MM.1S (cell line): ENCODE measurements around the gene DARS1.
A peak's percentile ranks its signal among the peaks of the same experiment; 100 is the strongest.

Source experiments
- DNase-seq: peaks from one replicate; pipeline ENCODE4 v3.0.0-alpha.2; 2015
- H2AFZ ChIP-seq: fragments of 300-600 bp; sonication (generic); 2 replicates; pipeline ENCODE4 v1.6.0; 2016; ENCODE audit warnings: antibody characterized with exemption, low read length
- H3F3A ChIP-seq: fragments of 300-600 bp; sonication (generic); 2 replicates; pipeline ENCODE4 v1.6.1; 2016; ENCODE audit warnings: mild to moderate bottlenecking, antibody characterized with exemption, low read length, moderate library complexity, mixed read lengths; ENCODE audit not compliant: insufficient read depth
- H3K27ac ChIP-seq: fragments of 300-600 bp; sonication (generic); 2 replicates; pipeline ENCODE4 v1.5.1; 2016; ENCODE audit warnings: mild to moderate bottlenecking, low read length
- H3K27me3 ChIP-seq: fragments of 300-600 bp; sonication (generic); replicated peaks from 2 replicates; pipeline ENCODE4 v1.6.0; 2016; ENCODE audit warnings: low read length; ENCODE audit not compliant: insufficient read depth
- H3K36me3 ChIP-seq: fragments of 300-600 bp; sonication (generic); replicated peaks from 2 replicates; pipeline ENCODE4 v1.6.1; 2016; ENCODE audit warnings: mild to moderate bottlenecking, low read length, mixed read lengths; ENCODE audit not compliant: insufficient read depth
- H3K4me1 ChIP-seq: fragments of 300-600 bp; sonication (generic); 2 replicates; pipeline ENCODE4 v1.6.1; 2016; ENCODE audit warnings: low read length, mixed read lengths
- H3K4me2 ChIP-seq: fragments of 300-600 bp; sonication (generic); 2 replicates; pipeline ENCODE4 v1.6.0; 2016; ENCODE audit warnings: low read depth, low read length
- H3K4me3 ChIP-seq: fragments of 300-600 bp; sonication (generic); 2 replicates; pipeline ENCODE4 v1.5.1; 2016; ENCODE audit warnings: low read length, mixed read lengths
- H3K79me2 ChIP-seq: fragments of 300-600 bp; sonication (generic); 2 replicates; pipeline ENCODE4 v1.6.1; 2016; ENCODE audit warnings: mixed run types, low read length, mixed read lengths
- H3K9ac ChIP-seq: fragments of 300-600 bp; sonication (generic); 2 replicates; pipeline ENCODE4 v1.6.1; 2016; ENCODE audit warnings: low read length, mixed read lengths
- H3K9me2 ChIP-seq: fragments of 300-600 bp; sonication (generic); replicated peaks from 2 replicates; pipeline ENCODE4 v1.6.1; 2016; ENCODE audit warnings: mild to moderate bottlenecking, low read length, mixed read lengths; ENCODE audit not compliant: insufficient read depth
- H3K9me3 ChIP-seq: fragments of 300-600 bp; sonication (generic); replicated peaks from 2 replicates; pipeline ENCODE4 v1.6.1; 2016; ENCODE audit warnings: mild to moderate bottlenecking, low read length, mixed read lengths; ENCODE audit not compliant: insufficient read depth
- H4K20me1 ChIP-seq: fragments of 300-600 bp; sonication (generic); 2 replicates; pipeline ENCODE4 v1.6.1; 2016; ENCODE audit warnings: mild to moderate bottlenecking, low read length, moderate library complexity, mixed read lengths; ENCODE audit not compliant: insufficient read depth
- CTCF ChIP-seq: fragments of 300-600 bp; sonication (generic); IDR thresholded peaks from 2 replicates; pipeline ENCODE4 v1.5.1; 2016; ENCODE audit warnings: antibody characterized with exemption, low read length, mixed read lengths
- EZH2 ChIP-seq: fragments of 300-600 bp; sonication (generic); optimal IDR thresholded peaks from 2 replicates; pipeline ENCODE3; 2017; ENCODE audit warnings: low read depth, mild to moderate bottlenecking, antibody characterized with exemption, low read length, mixed read lengths
- EZH2phosphoT487 ChIP-seq: fragments of 300-600 bp; sonication (generic); IDR thresholded peaks from 2 replicates; pipeline ENCODE4 v1.6.1; 2018; ENCODE audit warnings: antibody characterized with exemption, low read length

Gene DARS1

GRCh38 chr2:135986507-135986906 lies 1.1 kb upstream of the DARS1 start:
- H2AFZ ChIP-seq = peak overlapping the region; percentile 90; the same call in 1 of the 2 replicates
- peaks cover 27% of the 10 kb centered on the region for H3K79me2 ChIP-seq
- H3K27me3 ChIP-seq = no peaks in the 10 kb centered on the region
- H3K9me3 ChIP-seq = no peaks in the 10 kb centered on the region
- no peaks in the 10 kb centered on the region for H3K9me2 ChIP-seq
- no peaks in the 10 kb centered on the region for H3K36me3 ChIP-seq
- no peak overlapping the region for H3K9ac ChIP-seq
- peaks cover 12% of the 10 kb centered on the region; the same call in 1 of the 2 replicates for H3K4me1 ChIP-seq
- no peak overlapping the region for H3K27ac ChIP-seq
- peaks cover 14% of the 10 kb centered on the region; the same call in 1 of the 2 replicates for H3F3A ChIP-seq
- peak overlapping the region; percentile 69 for H3K4me2 ChIP-seq
- no peak for DNase-seq
- TF ChIP-seq CTCF (no peak), EZH2 (no peak), EZH2phosphoT487 (no peak)
- H4K20me1 ChIP-seq = no peaks in the 10 kb centered on the region
- no peak overlapping the region for H3K4me3 ChIP-seq

- TF ChIP-seq EZH2phosphoT487 = no peak
- no peak for TF ChIP-seq EZH2
- no peak for TF ChIP-seq CTCF
- H3K4me3 ChIP-seq = peak overlapping the region; percentile 99
These were observed 484 bp upstream of the DARS1 start for GRCh38 chr2:135985826-135986393.

GRCh38 chr2:135984199-135985017 lies 1.0 kb downstream of the DARS1 start:
- H3K4me2 ChIP-seq = peak overlapping the region; percentile 69
- H3K79me2 ChIP-seq = peaks cover 36% of the 10 kb centered on the region
- peak overlapping the region; percentile 99 for H3K9ac ChIP-seq
- H3K4me3 ChIP-seq = peak overlapping the region; percentile 99
- H3K9me3 ChIP-seq = no peaks in the 10 kb centered on the region
- H2AFZ ChIP-seq = peak overlapping the region; percentile 90
- no peaks in the 10 kb centered on the region for H3K36me3 ChIP-seq
- H3K27ac ChIP-seq = peak overlapping the region; percentile 75; the same call in 1 of the 2 replicates
- TF ChIP-seq EZH2 (no peak), CTCF (no peak), EZH2phosphoT487 (no peak)
- H3K27me3 ChIP-seq = no peaks in the 10 kb centered on the region
- H3K9me2 ChIP-seq = no peaks in the 10 kb centered on the region
- DNase-seq = no peak
- H3K4me1 ChIP-seq = peaks cover 12% of the 10 kb centered on the region; the same call in 1 of the 2 replicates
- no peaks in the 10 kb centered on the region for H4K20me1 ChIP-seq
- H3F3A ChIP-seq = peaks cover 14% of the 10 kb centered on the region; the same call in 1 of the 2 replicates

More at GRCh38 chr2:135985826-135986393, 484 bp upstream of the DARS1 start:
- peaks cover 14% of the 10 kb centered on the region; the same call in 1 of the 2 replicates for H3F3A ChIP-seq
- H2AFZ ChIP-seq = peak overlapping the region; percentile 90
- H3K36me3 ChIP-seq = no peaks in the 10 kb centered on the region
- no peaks in the 10 kb centered on the region for H4K20me1 ChIP-seq
- peaks cover 30% of the 10 kb centered on the region for H3K79me2 ChIP-seq
- peak overlapping the region; percentile 99 for H3K9ac ChIP-seq
- H3K9me3 ChIP-seq = no peaks in the 10 kb centered on the region
- DNase-seq = peak; percentile 66
- H3K9me2 ChIP-seq = no peaks in the 10 kb centered on the region
- no peaks in the 10 kb centered on the region for H3K27me3 ChIP-seq
- peaks cover 12% of the 10 kb centered on the region; the same call in 1 of the 2 replicates for H3K4me1 ChIP-seq
- H3K4me2 ChIP-seq = peak overlapping the region; percentile 69
- peak overlapping the region; percentile 75 for H3K27ac ChIP-seq
